H1 (cell line): ENCODE data around the gene TAGLN2.

Experiments
- CHD2 ChIP-seq: IDR thresholded peaks from 2 replicates; pipeline ENCODE4 v1.6.1; 2012; ENCODE audit warnings: low read length, improper control_type of control experiment
- CTCF ChIP-seq, 3 experiments: IDR thresholded peaks; 1 replicate in 2 of 3; 2 replicates in 1 of 3; pipeline versions ENCODE4 v1.5.1 to v1.6.1; 2011; ENCODE audit warnings: low read length in 3 of 3, mild to moderate bottlenecking in 3 of 3, inconsistent platforms in 2 of 3, low read depth in 1 of 3, moderate library complexity in 1 of 3; ENCODE audit not compliant: insufficient read depth in 1 of 3; ENCODE audit errors: control extremely low read depth in 1 of 3
- EGR1 ChIP-seq: IDR thresholded peaks from 2 replicates; pipeline ENCODE4 v1.6.1; 2011; ENCODE audit warnings: low read depth, low read length, borderline replicate concordance
- EP300 ChIP-seq, 2 experiments: IDR thresholded peaks; 1 replicate in 1 of 2; 2 replicates in 1 of 2; pipeline ENCODE4 v1.6.1; 2011 to 2012; ENCODE audit warnings: low read depth in 2 of 2, low read length in 2 of 2, mild to moderate bottlenecking in 2 of 2, borderline replicate concordance in 1 of 2, inconsistent platforms in 1 of 2, moderate library complexity in 1 of 2
- EZH2 ChIP-seq: fragments of 200-600 bp; sonication (generic); IDR thresholded peaks from 2 replicates; pipeline ENCODE4 v1.7.1; 2012; ENCODE audit warnings: low read depth, mild to moderate bottlenecking, moderate library complexity, low read length, inconsistent platforms; ENCODE audit not compliant: severe bottlenecking
- GTF2F1 ChIP-seq: IDR thresholded peaks from 2 replicates; pipeline ENCODE4 v1.6.1; 2012; ENCODE audit warnings: low read depth, low read length, improper control_type of control experiment, borderline replicate concordance
- MAX ChIP-seq: IDR thresholded peaks from 2 replicates; pipeline ENCODE4 v1.6.1; 2012; ENCODE audit warnings: inconsistent platforms
- POLR2A ChIP-seq, 2 experiments: IDR thresholded peaks; 1 replicate in 1 of 2; 2 replicates in 1 of 2; pipeline ENCODE4 v1.6.1; 2011; ENCODE audit warnings: low read depth in 2 of 2, low read length in 2 of 2, mild to moderate bottlenecking in 2 of 2; ENCODE audit errors: control extremely low read depth in 1 of 2
- RAD21 ChIP-seq, 2 experiments: IDR thresholded peaks in 1 of 2; conservative IDR thresholded peaks in 1 of 2; 2 replicates each; pipeline ENCODE4 v1.6.1; 2011; ENCODE audit warnings: low read depth in 2 of 2, low read length in 2 of 2, improper control_type of control experiment in 1 of 2, inconsistent platforms in 1 of 2, mild to moderate bottlenecking in 1 of 2, moderate library complexity in 1 of 2
- RFX5 ChIP-seq: IDR thresholded peaks from 2 replicates; pipeline ENCODE4 v1.6.1; 2011; ENCODE audit warnings: low read depth, low read length, improper control_type of control experiment, borderline replicate concordance
- SAP30 ChIP-seq: fragments of 300-600 bp; sonication (generic); IDR thresholded peaks from 2 replicates; pipeline ENCODE4 v1.7.1; 2012; ENCODE audit warnings: low read length, moderate library complexity, mild to moderate bottlenecking, inconsistent platforms; ENCODE audit not compliant: insufficient read depth, insufficient replicate concordance
- SP1 ChIP-seq: IDR thresholded peaks from 2 replicates; pipeline ENCODE4 v1.6.1; 2011; ENCODE audit warnings: low read depth, low read length
- SP2 ChIP-seq: IDR thresholded peaks from 2 replicates; pipeline ENCODE4 v1.6.1; 2012; ENCODE audit warnings: mild to moderate bottlenecking, low read length, inconsistent platforms
- ZNF274 ChIP-seq: IDR thresholded peaks from 2 replicates; pipeline ENCODE4 v1.7.0; 2012; ENCODE audit warnings: low read length, borderline replicate concordance; ENCODE audit errors: extremely low read depth

- TF ChIP-seq SAP30 (no peak), ZNF274 (no peak), CTCF (IDR thresholded peaks at IDR 0.05; ENCODE audit: control extremely low read depth in 1 of 3, insufficient read depth in 1 of 3, low read depth in 1 of 3, low read length in 3 of 3) (no peak), POLR2A (IDR thresholded peaks at IDR 0.05; ENCODE audit: control extremely low read depth in 1 of 2, low read depth in 2 of 2, low read length in 2 of 2) (no peak), GTF2F1 (no peak), MAX (no peak), RAD21 (IDR thresholded peaks at IDR 0.05 in 1 of 2, conservative IDR thresholded peaks at IDR 0.05 in 1 of 2; ENCODE audit: low read depth in 2 of 2, low read length in 2 of 2) (no peak), EGR1 (no peak), EP300 (IDR thresholded peaks at IDR 0.05; ENCODE audit: borderline replicate concordance in 1 of 2, low read depth in 2 of 2, low read length in 2 of 2) (no peak), SP1 (no peak), RFX5 (no peak), SP2 (no peak), EZH2 (no peak), CHD2 (no peak)
Observed at GRCh38 chr1:159928491-159929050, 3.3 kb upstream of the TAGLN2 start.
